HG02763 (cell line): ENCODE results near the gene NLGN4Y.

Experiments
- ATAC-seq: cut with Tn5 transposase; IDR thresholded peaks from one replicate; pipeline ENCODE4 v1.9.1; 2021; ENCODE audit warnings: mild to moderate bottlenecking, moderate library complexity; ENCODE audit not compliant: unreplicated experiment

NLGN4Y gene

DNA sequence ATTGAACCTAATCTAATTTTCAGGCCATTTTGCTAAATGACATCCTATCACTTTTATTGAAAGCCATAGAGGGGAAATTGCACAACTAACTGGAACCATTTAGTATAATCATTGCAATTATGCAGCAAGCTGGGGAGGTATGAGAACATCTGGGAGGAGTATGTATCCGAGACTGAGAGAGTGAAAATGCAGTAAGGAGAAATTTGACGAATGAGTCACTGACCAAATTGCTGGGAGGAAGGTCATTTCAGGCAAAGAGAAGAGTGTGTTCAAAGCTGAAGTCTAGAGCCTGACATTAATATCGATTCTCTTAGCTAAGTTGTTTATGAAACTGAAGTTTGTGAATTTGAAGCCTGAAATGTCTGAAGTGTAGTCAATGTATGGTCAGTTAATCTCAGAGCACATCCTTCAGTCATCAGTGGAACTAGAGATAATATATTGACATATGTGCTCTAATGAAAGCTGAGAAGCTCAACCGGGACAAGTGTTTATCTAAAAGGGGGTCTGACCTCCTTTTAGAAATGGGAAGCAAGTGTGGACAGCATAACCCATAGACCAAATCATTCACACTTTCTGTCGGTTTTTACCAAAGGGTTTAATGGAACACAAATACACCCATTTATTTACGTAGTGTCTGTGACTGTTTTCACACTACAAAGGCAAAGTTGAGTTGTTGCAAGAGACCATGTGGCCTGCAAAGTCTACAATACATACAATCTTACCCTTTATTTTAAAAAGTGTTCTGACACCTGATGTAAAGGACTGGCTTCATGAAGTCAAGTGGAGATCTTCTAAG lies 120.0 kb downstream of the NLGN4Y start:
- no peak for ATAC-seq

DNA sequence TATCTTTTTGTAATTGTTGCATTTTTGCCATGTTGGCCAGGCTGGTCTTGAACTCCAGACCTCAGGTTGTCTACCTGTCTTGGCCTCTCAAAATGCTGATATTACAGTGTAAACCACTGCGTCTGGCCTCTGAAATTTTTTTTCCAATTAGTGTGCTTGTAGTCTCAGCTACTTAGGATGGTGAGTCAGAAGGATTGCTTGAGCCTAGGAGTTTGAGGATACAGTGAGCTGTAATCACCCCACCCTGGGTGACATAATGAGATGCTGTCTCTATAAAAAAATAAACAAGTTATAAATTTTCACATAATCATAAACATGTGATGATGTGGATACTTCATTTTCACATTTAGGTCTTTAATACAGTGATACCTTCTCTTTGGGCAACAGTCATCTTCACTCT lies 154.9 kb downstream of the NLGN4Y start:
- no peak for ATAC-seq

DNA sequence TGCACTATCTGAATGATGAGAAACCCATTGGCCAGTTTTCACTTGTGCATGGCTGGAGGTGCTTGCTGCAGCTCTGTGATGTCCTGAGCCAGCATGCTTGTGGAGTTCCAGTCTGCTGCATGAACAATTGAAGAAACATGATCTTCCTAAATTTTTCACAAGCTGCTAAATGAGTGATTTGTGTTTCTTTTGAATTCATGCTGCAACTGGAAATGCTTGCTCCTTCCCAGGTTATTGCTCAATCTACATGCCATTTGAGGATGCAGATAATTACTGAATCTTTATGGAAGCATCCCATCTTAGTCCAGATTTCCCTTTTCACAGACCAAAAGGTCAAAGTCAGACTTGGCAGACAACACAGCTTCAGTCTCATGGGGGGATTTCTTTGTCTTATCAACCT lies 170.2 kb downstream of the NLGN4Y start:
- ATAC-seq = no peak

DNA sequence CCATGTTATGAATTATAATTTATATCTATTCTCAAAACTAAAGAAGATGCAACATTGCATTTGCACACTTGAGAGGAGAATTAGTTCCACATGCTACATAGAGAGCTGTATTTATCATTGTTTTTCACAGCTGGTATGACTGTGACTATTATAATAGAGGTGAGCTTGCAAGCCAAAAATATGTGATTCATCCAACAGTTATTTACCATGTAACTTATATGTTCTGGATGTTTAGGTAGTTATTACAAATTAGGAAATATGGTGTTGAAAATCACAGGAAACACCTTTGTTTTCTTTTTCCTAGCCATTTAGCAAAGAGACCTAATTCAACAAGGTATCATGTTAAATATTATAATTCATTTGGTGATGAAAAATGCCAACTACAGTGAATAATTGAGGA lies 183.8 kb downstream of the NLGN4Y start:
- ATAC-seq = no peak

DNA sequence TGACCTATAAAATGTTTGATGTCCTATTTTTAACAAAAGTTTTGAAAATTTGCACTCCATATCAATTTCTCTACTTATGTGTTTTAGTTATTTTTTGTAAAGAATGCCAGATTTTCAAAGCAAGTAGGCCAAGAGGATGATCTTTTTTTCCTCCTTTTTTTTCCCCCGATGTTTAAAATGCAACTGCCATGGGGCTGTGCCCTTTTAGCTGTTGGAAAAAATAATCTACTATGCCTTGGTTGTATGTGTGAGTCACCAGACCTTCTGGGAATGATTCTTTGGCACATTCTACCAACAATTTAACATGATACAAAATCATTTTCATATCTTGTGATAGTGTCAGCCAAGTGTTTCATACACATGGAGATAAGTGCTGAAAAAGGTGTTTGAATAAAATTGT lies 217.3 kb downstream of the NLGN4Y start:
- ATAC-seq = no peak

DNA sequence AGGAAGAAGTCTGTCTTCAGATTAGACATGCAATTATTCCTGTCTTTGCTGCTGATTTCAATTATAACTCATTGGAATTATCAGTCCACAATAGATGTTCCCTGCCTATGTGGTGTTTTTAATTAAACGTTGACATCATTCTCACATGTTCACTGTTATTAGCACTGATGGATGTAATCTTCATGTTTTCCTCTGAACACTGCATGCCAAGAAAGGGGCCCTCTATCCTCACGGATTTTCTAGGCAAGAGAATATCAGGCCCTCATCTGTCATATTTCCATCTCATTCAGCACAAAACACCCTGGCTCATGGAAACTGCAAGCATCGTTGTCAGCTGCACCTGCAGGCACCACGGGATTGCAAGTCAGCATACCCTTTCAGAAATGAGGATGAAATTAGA lies 224.0 kb downstream of the NLGN4Y start:
- no peak for ATAC-seq

DNA sequence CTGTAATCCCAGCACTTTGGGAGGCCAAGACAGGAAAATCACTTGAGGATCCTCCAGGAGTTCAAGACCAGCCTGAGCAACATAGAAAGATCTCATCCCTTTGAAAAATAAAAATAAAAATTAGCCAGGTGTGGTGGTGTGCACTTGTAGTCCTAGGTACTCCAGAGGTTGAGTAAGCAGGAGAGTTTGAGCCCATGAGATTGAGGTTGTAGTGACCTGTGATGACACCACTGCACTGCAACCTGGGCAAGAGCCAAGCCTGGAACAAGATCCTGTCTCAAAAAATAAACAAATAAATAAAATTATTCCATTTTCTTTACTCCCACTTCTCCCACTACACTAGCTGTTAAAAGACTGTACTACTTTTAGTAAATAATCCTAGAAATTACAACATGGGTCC lies 231.2 kb downstream of the NLGN4Y start:
- ATAC-seq = no peak

DNA sequence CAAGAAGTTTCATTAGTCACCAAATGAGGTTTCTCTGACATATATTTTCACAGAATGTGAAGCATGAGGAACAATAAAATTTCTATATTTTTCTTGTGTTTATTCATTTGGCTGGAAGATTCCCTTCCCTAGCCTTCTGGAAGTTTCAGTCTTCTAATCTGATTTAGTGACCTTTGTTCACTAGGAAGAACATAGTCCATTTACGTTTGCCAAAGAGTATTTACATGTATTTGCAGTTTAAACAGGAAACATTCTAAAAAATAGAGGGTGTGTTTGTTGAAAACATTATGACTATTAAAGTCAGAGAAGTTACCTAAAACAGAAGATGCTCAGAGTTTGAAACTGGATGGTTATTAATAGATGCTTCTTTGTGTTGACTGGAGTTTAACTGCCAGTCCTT lies 238.6 kb downstream of the NLGN4Y start:
- no peak for ATAC-seq

DNA sequence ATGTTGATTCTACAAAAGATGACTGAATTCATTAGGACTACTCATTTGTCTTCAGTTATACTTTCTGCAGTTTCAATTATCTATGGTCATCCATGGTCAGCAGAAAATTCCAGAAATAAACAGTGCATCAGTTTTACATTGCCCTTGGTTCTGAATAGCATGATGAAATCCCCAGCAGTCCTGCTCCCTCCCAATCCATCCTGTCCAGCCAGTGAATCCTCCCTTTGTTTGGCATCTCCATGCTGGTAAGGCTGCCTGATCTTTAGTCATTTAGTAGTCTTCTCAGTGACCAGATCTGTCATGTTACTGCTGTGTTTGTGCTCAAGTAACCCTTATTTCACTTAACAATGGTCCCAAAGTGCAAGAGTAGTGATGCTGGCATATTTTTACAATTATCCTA lies 239.3 kb downstream of the NLGN4Y start:
- ATAC-seq = no peak

DNA sequence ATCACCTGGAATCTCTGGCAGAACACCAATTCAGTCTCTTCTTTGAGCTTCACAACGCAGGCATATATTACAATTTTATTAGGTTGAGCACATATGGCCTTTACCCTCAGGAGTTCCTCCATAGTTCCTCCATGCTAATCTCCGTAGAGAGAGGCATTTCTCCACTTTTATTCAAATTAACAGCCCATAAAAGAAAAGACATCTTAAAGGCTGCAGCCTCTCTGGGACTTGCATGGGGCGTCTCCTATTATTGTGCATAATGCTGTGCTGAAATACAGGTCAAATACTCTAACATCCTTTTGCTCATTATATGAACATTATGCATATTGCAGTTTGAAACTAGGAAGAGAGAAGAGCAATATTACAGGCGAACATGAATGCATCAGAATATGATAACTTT lies 253.9 kb downstream of the NLGN4Y start:
- ATAC-seq = no peak

DNA sequence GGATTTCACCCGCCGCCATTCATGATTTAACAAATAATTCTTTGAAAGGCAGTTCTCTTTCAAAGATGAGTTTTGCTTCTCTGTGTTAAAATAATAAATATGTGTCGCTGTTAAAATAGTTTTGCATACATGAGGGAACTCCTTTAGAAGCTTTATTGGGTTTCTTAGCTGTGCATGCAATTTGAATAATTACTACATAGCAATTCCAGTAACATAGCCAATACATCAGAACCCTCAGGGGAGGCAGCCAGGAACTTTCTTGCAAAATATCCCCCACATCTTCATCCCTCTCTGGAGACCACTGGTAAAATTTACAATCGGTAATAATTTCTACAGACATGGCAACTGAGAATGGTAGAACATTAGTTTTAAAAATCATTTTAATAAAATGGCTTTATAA lies 268.8 kb downstream of the NLGN4Y start:
- no peak for ATAC-seq

DNA sequence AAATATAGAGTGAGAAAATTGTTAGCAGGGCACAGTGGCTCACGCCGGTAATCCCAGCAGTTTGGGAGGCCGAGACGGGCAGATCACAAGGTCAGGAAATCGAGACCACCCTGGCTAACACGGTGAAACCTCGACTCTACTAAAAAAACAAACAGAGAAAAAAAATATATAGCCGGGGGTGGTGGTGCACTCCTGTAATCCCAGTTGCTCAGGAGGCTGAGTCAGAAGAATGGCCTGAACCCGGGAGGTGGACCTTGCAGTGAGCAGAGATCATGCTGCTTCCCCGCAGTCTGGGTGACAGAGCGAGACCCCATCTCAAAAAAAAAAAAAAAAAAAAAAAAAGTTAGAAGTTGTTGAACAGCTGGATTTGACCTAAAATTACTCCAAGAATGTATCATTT lies 269.3 kb downstream of the NLGN4Y start:
- no peak for ATAC-seq

DNA sequence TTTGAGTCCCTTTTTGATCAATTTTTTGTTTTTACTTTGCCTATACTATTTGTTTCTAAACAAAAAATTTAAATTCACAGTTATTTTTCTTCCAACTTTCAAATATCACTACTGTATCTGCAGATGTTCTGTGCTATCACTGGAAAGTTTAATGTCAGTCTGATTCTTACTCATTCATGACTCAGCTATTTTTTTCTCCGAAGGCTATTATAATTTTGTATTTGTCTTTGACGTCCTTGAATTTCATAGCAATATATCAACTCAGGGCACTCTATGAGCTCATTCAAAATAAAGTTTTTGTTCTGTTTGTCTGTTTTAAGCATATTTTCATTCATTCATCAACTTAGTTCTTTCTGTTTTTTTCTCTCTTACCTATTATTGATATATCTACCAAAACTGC lies 273.7 kb downstream of the NLGN4Y start:
- ATAC-seq = no peak

DNA sequence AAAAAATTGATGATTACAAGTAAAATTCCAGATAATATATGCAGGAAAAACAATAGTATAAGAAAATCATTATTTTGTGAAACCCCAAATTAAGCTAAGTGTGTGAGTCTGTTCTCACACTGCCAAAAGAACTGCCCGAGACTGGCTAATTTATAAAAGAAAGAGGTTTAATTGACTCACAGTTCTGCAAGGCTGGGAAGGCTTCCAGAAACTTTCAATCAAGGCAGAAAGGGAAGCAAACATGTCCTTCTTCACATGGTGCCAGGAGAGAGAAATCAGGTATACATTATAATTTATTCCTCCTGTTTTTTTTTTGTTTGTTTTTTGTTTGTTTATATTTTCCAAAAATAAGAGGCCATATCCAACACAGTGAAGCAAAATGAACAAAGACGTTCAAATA lies 276.8 kb downstream of the NLGN4Y start:
- ATAC-seq = no peak

DNA sequence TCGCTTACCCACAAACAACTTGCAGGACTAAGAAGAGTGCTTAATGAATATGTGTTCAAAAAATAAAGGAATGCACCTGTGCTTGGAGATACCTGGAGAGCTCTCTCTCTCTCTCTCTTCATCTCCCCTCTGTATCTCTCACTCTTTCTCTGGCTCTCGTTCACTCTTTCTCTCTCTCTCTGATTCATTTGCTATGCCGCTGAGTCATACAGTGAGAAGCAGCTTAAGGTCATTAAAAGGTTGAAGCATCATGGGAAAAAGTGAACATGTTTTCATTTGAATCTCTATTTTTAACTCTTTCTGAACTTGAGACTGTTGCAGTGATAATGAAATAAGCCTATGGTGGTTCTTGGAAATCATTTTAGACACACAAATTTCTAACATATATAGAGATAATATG lies 277.8 kb downstream of the NLGN4Y start:
- ATAC-seq = no peak

DNA sequence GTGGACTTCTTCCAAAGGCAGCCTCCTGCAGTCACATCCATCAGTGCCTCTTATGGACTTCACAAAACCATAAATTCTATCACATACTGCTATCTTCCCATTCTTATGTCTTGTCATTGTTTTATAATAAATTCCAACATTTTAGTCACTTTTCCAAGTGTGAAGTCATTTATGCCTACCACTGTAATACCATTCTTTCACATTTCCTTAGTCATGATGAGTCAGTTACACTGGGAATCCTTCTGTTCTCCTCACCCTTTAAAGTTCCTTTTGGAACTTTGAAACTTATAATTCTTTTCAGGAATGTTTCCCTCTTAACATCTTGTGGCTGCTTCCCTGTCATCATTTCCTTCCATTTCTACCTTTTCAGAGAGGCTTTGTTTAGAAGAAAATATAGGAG lies 279.7 kb downstream of the NLGN4Y start:
- ATAC-seq = no peak

DNA sequence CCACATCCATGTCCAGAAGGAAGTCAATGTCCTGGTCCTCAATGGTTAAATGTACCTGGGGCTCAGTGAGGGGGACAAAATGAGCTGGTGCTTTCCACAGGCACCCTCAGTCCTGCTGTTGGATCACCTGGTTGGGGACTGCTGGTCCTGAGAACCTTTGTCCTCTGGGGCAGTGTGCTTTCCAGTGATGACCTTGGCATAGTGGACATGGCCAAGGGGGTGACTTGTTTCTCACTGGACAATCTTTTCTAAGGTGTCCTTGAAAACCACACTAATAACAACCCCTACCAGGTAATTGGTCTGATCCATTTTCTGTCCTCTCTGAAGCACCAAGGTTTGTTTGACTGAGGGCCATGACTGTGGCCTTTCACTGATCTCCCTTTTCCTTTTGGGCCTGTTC lies 294.1 kb downstream of the NLGN4Y start:
- no peak for ATAC-seq

DNA sequence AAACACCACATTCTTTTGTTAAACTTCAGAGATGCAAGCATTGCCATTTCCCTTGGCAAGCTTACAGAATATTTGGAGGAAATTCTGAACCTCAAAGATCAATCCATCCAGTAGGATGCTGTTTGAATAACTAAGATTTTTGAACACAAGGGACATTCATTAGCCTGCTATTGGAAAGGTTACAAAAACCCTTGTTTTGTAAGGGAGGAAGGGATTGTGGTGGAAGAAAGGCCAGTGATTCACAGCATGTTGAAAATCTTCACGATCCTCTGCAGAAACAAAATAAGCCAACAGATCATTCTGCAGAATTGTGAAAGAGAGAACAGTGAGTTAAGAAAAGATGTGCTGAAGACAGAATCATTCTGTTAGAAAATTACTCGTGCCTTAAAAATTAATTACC lies 297.9 kb downstream of the NLGN4Y start:
- ATAC-seq = no peak

DNA sequence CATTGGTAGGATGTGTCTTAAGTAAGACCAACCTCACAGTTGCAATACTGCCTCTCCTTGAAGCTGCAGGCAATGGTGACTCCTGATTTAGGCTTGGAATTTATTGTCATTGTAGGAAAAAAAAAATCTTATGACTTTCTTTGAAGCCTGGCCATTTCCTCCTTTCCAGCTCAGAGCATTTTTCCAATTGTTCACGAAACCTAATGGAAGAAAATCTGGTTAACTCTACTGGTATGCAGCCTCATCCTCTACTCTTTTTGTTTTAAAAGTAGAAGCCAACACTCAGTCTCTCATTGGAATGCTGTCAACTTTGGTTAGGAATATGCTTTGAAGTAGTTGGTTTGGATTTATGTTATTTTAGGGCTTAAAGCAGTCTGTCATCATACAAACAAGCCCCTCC lies 298.6 kb downstream of the NLGN4Y start:
- no peak for ATAC-seq

DNA sequence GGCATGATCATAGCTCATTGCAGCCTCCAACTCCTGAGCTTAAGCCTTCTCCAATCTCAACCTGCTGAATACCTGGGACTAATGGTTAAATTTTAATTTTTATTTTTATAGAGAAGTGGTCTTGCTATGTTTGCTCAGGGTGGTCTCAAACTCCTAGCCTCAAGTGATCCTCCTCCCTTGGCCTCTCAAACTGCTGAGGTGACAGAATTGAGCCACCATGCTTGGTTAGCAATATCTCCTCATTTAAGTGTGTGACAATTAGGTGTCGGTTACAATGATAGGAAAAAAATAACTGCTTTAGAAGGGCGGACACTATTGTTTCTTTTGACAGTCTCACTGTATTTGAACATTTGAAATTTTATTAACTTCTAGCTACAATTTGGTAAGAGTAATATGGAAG lies 300.3 kb downstream of the NLGN4Y start:
- no peak for ATAC-seq

DNA sequence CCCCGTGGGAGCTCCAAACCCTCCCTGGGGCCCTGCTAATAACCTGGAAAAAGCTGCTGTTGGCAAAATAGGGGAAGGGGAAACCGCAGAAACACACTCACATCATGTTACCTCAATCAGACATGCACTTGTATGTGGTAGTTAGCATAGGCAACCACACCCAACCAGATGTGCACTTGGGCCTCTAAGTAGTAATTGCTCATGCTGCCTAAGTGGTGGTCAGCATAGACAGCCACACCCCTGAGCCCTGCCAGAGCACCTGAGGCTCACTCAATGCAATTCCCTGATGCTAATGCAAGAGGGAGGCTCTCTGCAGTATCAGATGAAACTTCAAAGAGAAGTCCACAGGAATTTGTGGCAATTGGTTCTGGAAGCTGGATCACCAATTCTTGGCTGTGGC lies 301.4 kb downstream of the NLGN4Y start:
- no peak for ATAC-seq

DNA sequence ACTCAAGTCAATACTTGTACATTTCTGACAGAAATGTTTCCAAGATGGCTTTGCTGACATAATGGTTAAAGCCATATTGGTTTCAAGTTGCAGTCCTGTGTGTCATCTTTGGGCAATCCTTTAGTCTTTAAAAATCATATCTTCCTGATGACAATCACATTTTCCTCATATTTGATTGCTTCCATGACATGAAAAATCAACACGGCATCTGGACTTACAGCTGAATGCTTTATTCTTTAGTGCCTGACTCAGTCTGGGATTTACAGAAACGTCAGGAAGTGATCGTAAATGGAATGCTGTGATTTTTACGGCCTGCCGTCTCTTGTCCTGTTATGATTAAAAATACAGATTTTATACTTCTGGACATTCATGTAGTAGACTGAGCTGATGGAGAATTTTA lies 304.2 kb downstream of the NLGN4Y start:
- no peak for ATAC-seq

DNA sequence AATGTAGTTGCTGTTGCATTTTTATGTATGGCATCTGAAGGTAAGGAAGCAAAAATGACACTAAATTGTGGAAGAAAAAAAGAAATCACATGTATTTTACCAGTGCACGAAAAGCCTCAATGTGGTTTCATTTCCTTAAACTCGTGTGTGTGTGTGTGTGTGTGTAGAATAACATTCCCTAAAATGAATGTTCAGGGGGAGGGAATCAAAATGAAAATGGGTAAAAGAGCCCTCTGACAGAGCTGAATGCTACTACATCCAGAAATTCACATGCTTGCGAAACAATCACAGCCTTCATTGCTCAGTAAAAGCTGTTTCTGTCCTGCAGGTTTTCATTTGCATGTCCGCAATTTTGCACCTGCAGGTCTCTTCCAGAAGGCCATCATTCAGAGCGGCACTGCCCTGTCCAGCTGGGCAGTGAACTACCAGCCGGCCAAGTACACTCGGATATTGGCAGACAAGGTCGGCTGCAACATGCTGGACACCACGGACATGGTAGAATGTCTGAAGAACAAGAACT lies 305.1 kb downstream of the NLGN4Y start:
- ATAC-seq = no peak
